Gastrocnemius medialis (tissue), 4 donors: ENCODE results near the gene CCNA2.

Experiments used
- POLR2A ChIP-seq, 2 donors: fragments of 450-650 bp; IDR thresholded peaks; one replicate each; pipeline ENCODE4 v1.6.1; 2017; ENCODE audit warnings: antibody characterized with exemption in 2 of 2, mild to moderate bottlenecking in 2 of 2, moderate library complexity in 2 of 2
- TF ChIP-seq, protein P1 (sequence below), 5 experiments: fragments of 450-650 bp in 3 of 5; fragments of 200-600 bp in 2 of 5; sonication (generic) in 2 of 5; IDR thresholded peaks in 4 of 5; conservative IDR thresholded peaks in 1 of 5; 1 replicate in 4 of 5; 2 replicates in 1 of 5; pipeline ENCODE4 v1.5.1; 2016 to 2019; ENCODE audit warnings: antibody characterized with exemption in 5 of 5, mild to moderate bottlenecking in 3 of 5, moderate library complexity in 3 of 5

DNA sequence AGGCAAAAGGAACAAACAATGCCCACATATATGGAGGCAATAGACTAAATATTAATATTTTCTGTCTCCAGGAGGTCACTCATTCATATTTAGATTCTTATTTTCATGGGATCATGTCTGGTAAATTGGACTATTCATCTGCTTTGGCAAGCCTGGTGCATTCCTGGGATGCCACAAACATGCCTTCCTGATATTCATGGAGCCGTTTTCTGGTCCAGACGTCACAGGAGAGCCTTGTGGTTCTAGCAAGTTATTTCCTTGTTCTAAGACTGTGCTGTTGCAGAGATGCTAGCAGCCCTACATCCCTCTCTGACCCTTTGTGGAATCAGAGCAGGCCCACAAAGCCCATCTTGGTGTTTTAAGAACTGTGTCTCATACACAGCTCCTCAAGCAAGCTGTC, 38.7 kb downstream of the CCNA2 start:
- TF ChIP-seq, protein P1, sequence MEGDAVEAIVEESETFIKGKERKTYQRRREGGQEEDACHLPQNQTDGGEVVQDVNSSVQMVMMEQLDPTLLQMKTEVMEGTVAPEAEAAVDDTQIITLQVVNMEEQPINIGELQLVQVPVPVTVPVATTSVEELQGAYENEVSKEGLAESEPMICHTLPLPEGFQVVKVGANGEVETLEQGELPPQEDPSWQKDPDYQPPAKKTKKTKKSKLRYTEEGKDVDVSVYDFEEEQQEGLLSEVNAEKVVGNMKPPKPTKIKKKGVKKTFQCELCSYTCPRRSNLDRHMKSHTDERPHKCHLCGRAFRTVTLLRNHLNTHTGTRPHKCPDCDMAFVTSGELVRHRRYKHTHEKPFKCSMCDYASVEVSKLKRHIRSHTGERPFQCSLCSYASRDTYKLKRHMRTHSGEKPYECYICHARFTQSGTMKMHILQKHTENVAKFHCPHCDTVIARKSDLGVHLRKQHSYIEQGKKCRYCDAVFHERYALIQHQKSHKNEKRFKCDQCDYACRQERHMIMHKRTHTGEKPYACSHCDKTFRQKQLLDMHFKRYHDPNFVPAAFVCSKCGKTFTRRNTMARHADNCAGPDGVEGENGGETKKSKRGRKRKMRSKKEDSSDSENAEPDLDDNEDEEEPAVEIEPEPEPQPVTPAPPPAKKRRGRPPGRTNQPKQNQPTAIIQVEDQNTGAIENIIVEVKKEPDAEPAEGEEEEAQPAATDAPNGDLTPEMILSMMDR (IDR thresholded peaks at IDR 0.05 in 4 of 5, conservative IDR thresholded peaks at IDR 0.05 in 1 of 5) = no peak
- no peak for TF ChIP-seq POLR2A (IDR thresholded peaks at IDR 0.05)
